B cell (primary cell): ENCODE results near the gene EXOC6B.

Experiments used
- CTCF ChIP-seq: fragments of 200-600 bp; IDR thresholded peaks from one replicate; pipeline ENCODE4 v1.8.0; 2022; ENCODE audit warnings: antibody characterized with exemption, mild to moderate bottlenecking
- EZH2 ChIP-seq: IDR thresholded peaks from 2 replicates; pipeline ENCODE4 v1.6.1; 2012; ENCODE audit warnings: borderline replicate concordance, low read depth, mild to moderate bottlenecking, moderate library complexity, low read length; ENCODE audit not compliant: insufficient read depth, poor library complexity, severe bottlenecking

GRCh38 chr2:72165792-72166191 is 660.0 kb downstream of the EXOC6B start:
- no peak for TF ChIP-seq CTCF
- TF ChIP-seq EZH2 = no peak
